ENCODE measurements around the gene GPR108. TPM values are rescaled to one million over a fixed set of nuclear protein-coding genes. Genes with fewer than 3 reads are reported as not detected.
"Not testable (repeated sequence)": the region's sequence is repeated elsewhere in the genome, so short reads cannot be mapped to it uniquely, and the experiment has no call there.

The GPR108 gene
- total RNA-seq, 1 donor from 2014 or later: 72.8 TPM

DNA sequence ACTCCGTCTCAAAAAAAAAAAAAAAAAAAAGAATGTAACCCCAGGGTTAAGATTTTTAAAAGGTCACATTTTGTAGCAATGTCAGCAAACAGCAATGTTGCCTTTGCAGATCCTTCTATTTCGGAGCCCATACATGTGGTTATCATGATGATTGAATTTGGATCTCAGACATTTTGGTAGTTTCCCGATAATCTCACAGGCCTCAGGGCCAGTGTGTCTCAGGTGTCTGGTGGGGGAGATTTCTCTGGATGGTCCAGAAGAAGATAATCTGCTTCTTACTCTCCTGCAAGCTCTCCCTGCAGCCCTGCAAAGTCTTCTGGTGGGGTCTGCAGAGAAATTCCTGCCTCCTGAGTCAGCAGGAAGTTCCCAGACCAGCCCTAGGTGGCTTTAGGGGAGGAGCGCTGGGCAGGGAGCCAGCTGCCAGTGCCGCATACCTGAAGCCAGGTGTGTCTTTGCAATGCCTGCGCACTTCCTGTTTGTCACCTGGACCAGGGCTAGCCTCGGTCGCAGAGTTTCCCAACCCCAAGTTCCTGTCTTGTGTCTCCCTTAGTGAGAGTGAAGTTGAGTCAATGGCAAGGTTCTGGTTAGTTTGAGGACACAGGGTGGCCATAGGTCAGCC is 28.5 kb upstream of the GPR108 start:
- TF ChIP-seq, protein P1, sequence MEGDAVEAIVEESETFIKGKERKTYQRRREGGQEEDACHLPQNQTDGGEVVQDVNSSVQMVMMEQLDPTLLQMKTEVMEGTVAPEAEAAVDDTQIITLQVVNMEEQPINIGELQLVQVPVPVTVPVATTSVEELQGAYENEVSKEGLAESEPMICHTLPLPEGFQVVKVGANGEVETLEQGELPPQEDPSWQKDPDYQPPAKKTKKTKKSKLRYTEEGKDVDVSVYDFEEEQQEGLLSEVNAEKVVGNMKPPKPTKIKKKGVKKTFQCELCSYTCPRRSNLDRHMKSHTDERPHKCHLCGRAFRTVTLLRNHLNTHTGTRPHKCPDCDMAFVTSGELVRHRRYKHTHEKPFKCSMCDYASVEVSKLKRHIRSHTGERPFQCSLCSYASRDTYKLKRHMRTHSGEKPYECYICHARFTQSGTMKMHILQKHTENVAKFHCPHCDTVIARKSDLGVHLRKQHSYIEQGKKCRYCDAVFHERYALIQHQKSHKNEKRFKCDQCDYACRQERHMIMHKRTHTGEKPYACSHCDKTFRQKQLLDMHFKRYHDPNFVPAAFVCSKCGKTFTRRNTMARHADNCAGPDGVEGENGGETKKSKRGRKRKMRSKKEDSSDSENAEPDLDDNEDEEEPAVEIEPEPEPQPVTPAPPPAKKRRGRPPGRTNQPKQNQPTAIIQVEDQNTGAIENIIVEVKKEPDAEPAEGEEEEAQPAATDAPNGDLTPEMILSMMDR (IDR thresholded peaks at IDR 0.05; ENCODE audit: unreplicated experiment): no peak

DNA sequence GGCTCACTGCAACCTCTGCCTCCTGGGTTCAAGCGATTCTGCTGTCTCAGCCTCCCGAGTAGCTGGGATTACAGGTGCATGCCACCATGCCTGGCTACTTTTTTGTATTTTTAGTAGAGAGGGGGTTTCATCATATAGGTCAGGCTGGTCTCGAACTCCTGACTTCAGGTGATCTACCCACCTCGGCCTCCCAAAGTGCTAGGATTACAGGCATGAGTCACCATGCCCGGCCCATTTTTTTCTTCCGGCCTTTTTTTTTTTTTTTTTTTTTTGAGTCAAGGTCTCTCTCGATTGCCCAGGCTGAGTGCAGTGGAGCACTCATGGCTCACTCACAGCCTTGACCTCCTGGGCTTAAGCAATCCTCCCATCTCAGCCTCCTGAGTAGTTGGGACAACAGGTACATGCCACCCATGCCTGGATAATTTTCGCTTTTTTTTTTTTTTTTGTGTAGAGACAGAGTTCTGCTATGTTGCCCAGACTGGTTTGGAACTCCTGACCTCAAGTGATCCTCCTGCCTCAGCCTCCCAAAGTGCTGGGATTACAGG is 24.9 kb upstream of the GPR108 start:
- not testable (repeated sequence) for H3K36me3 Mint-ChIP-seq (ENCODE audit: insufficient read depth); DNase-seq (ENCODE audit: low spot score, unreplicated experiment); H3K27me3 Mint-ChIP-seq; H3K4me3 Mint-ChIP-seq (ENCODE audit: low read depth); H3K9me3 Mint-ChIP-seq (ENCODE audit: low read depth); H3K27ac Mint-ChIP-seq
- peaks cover 16% of the 10 kb centered on the region for H3K4me1 Mint-ChIP-seq (ENCODE audit: low read depth)

More for the DNA sequence above, 28.5 kb upstream of the GPR108 start:
- Mint-ChIP-seq H3K4me1 (ENCODE audit: low read depth) (peaks cover 18% of the 10 kb centered on the region), H3K27me3 (peaks cover 7% of the 10 kb centered on the region), H3K9me3 (ENCODE audit: low read depth) (no peaks in the 10 kb centered on the region), H3K4me3 (ENCODE audit: low read depth) (peak overlapping the region; percentile 79), H3K27ac (peak overlapping the region; percentile 96), H3K36me3 (ENCODE audit: insufficient read depth) (no peaks in the 10 kb centered on the region)
- peak; percentile 63 for DNase-seq (ENCODE audit: low spot score, unreplicated experiment)

DNA sequence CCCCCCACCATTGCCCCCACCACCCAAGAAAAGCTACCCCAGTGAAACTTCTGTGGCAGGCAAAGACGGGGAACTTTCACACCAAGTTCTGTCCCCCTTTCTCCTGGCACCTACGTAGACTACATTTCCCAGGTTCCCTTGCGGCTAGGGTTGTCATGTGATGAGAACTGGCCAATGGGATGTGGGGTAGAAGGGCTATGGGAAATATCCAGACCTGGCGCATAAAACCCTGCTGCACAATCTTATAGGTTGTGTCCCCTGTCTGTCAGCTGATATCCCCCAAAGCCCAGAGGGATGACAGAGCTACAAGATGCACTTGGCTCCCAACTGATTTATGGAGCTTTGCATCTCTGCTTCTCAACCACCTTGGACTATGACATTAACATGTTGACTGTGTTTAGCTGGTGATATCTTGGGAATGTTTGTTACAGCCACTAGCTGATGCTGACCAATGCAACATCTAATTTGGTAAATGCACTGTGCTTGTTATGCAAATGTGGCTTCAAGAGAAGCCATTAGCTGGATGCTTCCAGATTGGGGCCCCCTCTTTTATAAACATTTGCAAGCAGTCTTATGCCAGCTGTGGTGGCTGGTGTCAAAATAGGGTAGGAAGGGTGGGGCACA is 23.8 kb upstream of the GPR108 start:
- Mint-ChIP-seq H3K4me1 (ENCODE audit: low read depth) (peaks cover 7% of the 10 kb centered on the region), H3K27ac (no peak overlapping the region), H3K27me3 (no peaks in the 10 kb centered on the region), H3K36me3 (ENCODE audit: insufficient read depth) (peaks cover 7% of the 10 kb centered on the region), H3K4me3 (ENCODE audit: low read depth) (no peak overlapping the region), H3K9me3 (ENCODE audit: low read depth) (no peaks in the 10 kb centered on the region)
- TF ChIP-seq, protein P1 (IDR thresholded peaks at IDR 0.05; ENCODE audit: unreplicated experiment): no peak
- no peak for DNase-seq (ENCODE audit: low spot score, unreplicated experiment)

DNA sequence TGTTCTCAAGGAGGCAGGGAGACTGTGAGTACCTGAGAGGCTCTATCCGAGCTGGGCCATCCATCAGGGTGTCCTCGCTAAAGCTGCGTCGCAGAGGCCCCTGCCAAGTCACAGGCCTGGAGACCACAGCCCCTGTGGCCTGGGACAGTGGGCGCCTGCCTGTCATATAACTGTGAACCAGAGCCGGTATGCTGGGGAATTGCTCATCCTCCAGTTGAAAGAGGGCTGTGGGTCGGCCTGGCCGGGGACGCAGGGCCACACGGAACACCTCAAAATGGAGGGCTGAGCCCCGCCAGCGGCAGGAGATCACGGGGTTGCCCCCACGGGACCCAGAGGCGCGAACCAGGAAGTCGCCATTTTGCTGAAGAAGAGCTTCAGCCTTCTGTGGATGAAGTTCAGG is 23.2 kb upstream of the GPR108 start:
- no peak overlapping the region for H3K4me3 Mint-ChIP-seq (ENCODE audit: low read depth)
- peaks cover 2% of the 10 kb centered on the region for H3K4me1 Mint-ChIP-seq (ENCODE audit: low read depth)
- no peak overlapping the region for H3K27ac Mint-ChIP-seq
- no peaks in the 10 kb centered on the region for H3K27me3 Mint-ChIP-seq
- H3K36me3 Mint-ChIP-seq (ENCODE audit: insufficient read depth): peaks cover 7% of the 10 kb centered on the region
- TF ChIP-seq, protein P1 (IDR thresholded peaks at IDR 0.05; ENCODE audit: unreplicated experiment): no peak
- DNase-seq (ENCODE audit: low spot score, unreplicated experiment): no peak
- no peaks in the 10 kb centered on the region for H3K9me3 Mint-ChIP-seq (ENCODE audit: low read depth)

DNA sequence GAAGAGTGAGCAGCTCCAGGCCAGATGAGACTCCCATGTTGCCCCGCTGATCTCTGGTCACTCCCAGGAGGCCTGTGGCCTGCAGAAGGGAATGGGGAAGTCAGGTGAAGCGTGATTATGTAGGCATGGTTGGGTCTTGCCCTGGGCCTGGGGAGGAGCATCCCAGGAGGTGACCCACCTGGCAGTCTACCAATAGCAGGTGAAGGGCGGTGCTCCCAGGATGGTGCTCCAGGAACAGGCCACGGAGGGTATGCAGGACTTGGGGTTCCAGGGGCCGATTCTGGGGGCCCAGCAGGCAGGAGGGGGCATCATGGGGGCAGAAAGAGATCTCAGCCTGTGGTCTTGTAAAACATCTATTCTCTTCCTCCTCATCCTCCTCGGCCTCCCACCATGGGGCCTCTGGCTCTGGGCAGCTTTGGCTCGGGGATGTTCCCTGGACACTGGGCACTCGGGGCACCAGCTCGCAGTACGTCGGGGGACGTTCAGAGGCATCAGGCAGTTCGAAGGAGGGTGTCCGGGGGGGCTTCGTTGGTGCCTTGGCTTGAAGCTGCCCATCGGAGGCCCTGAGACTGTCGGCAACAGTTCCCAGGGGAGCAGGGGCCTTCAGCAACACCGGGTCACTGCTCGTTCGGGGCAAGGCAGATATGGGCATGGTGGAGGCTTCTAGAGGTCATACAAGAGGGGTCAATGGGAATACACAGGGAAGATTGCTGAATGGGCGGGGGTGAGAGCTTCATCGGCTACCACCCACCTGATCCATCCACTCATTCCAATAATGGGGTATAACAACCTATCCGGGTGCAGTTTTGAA is 17.5 kb upstream of the GPR108 start:
- Mint-ChIP-seq H3K27me3 (no peaks in the 10 kb centered on the region), H3K27ac (peak overlapping the region; percentile 83), H3K4me3 (ENCODE audit: low read depth) (peak overlapping the region; percentile 11), H3K4me1 (ENCODE audit: low read depth) (peaks cover 9% of the 10 kb centered on the region), H3K36me3 (ENCODE audit: insufficient read depth) (peaks cover 13% of the 10 kb centered on the region), H3K9me3 (ENCODE audit: low read depth) (no peaks in the 10 kb centered on the region)
- TF ChIP-seq, protein P1 (IDR thresholded peaks at IDR 0.05; ENCODE audit: unreplicated experiment): no peak
- DNase-seq (ENCODE audit: low spot score, unreplicated experiment): no peak

All from progenitor cell of endocrine pancreas (in vitro differentiated cells).